Tibial artery (tissue), 4 donors: ENCODE measurements around the gene BTBD9.
A peak's percentile ranks its signal among the peaks of the same experiment; 100 is the strongest.

Source experiments
- DNase-seq, 2 donors: peaks; one replicate each; pipeline ENCODE4 v3.0.0-alpha.2; 2019
- H3K27ac ChIP-seq, 2 donors: fragments of 200-600 bp; sonication (generic) in 1 of 2; 1 replicate in 1 of 2; 2 replicates in 1 of 2; pipeline ENCODE4 v1.5.1; 2018 to 2019; ENCODE audit warnings: mild to moderate bottlenecking in 1 of 2
- H3K27me3 ChIP-seq, 2 donors: fragments of 200-600 bp; sonication (generic) in 1 of 2; one replicate each; pipeline versions ENCODE4 v1.5.1 to v1.6.0; 2016 to 2019
- H3K36me3 ChIP-seq, 3 donors: fragments of 200-600 bp; sonication (generic) in 2 of 3; one replicate each; pipeline ENCODE4 v1.5.1; 2016 to 2019; ENCODE audit warnings: mild to moderate bottlenecking in 2 of 3
- H3K4me1 ChIP-seq, 4 donors: fragments of 200-600 bp; sonication (generic) in 2 of 4; 1 replicate in 3 of 4; 2 replicates in 1 of 4; pipeline ENCODE4 v1.5.1; 2016 to 2019
- H3K4me3 ChIP-seq, 2 donors: fragments of 200-600 bp; sonication (generic) in 1 of 2; 1 replicate in 1 of 2; 2 replicates in 1 of 2; pipeline ENCODE4 v1.5.1; 2018 to 2019; ENCODE audit warnings: mild to moderate bottlenecking in 2 of 2
- H3K9me3 ChIP-seq, 3 donors: fragments of 200-600 bp; sonication (generic) in 1 of 3; one replicate each; pipeline ENCODE4 v1.5.1; 2016 to 2019
- intact Hi-C: fragments of 100-400 bp; cut with DNase I; formaldehyde crosslinking; loops from one replicate; pipeline ENCODE4 v1.15.0; 2023; ENCODE audit warnings: low total_unique reads
- TF ChIP-seq, protein P1 (sequence below), 2 experiments: fragments of 200-600 bp in 1 of 2; fragments of 450-650 bp in 1 of 2; IDR thresholded peaks; one replicate each; pipeline ENCODE4 v1.5.1; 2017 to 2019; ENCODE audit warnings: antibody characterized with exemption in 2 of 2, mild to moderate bottlenecking in 1 of 2, moderate library complexity in 1 of 2

The BTBD9 gene

DNA sequence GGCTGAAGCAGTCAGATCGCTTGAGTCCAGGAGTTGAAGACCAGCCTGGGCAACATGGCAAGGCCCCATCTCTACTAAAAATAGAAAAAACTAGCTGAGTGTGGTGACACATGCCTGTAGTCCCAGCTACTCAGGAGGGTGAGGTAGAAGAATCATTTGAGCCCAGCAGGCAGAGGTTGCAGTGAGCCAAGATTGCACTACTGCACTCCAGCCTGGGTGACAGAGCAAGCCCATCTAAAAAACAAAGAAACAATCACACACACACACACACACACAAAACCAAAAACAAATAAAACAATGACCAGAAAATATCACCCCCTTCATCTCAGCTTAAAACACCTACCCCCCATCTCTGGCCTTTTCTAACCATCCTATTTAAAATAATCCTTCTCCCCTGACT is 68.0 kb downstream of the BTBD9 start:
- no peak for DNase-seq
- Histone ChIP-seq H3K4me3 (no peak overlapping the region), H3K4me1 (no peaks in the 10 kb centered on the region), H3K27me3 (no peaks in the 10 kb centered on the region), H3K27ac (no peak overlapping the region), H3K36me3 (peaks cover 0 to 10% (median 9%) of the 10 kb centered on the region in 3 donors), H3K9me3 (no peaks in the 10 kb centered on the region)
- intact Hi-C loops, result no loop called here
- TF ChIP-seq, protein P1, sequence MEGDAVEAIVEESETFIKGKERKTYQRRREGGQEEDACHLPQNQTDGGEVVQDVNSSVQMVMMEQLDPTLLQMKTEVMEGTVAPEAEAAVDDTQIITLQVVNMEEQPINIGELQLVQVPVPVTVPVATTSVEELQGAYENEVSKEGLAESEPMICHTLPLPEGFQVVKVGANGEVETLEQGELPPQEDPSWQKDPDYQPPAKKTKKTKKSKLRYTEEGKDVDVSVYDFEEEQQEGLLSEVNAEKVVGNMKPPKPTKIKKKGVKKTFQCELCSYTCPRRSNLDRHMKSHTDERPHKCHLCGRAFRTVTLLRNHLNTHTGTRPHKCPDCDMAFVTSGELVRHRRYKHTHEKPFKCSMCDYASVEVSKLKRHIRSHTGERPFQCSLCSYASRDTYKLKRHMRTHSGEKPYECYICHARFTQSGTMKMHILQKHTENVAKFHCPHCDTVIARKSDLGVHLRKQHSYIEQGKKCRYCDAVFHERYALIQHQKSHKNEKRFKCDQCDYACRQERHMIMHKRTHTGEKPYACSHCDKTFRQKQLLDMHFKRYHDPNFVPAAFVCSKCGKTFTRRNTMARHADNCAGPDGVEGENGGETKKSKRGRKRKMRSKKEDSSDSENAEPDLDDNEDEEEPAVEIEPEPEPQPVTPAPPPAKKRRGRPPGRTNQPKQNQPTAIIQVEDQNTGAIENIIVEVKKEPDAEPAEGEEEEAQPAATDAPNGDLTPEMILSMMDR (IDR thresholded peaks at IDR 0.05), result no peak

DNA sequence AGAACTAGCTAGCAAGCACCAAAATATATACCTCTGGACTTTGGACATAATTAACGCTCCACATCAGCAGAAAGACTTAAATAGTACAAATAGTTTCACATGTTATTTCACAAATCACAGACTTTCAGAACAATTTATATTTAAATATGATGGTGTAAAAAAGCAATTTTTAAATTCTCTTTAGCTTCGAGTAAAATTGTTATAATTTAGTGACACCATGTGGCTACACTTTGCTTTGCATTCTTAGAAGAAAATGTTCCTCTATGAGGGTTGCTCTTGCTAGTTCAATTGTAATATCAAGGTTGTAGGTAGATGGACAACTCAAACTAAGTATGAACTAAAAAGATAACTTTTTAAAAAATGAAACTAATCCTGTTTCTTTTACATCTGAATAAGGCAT is 69.0 kb downstream of the BTBD9 start:
- DNase-seq, result no peak
- Histone ChIP-seq H3K27me3 (no peaks in the 10 kb centered on the region), H3K4me1 (no peaks in the 10 kb centered on the region), H3K9me3 (no peaks in the 10 kb centered on the region), H3K27ac (no peak overlapping the region), H3K4me3 (no peak overlapping the region), H3K36me3 (peaks cover 0 to under 1% (median 0%) of the 10 kb centered on the region in 3 donors)
- intact Hi-C loops, result no loop called here
- TF ChIP-seq, protein P1 (IDR thresholded peaks at IDR 0.05), result peak; percentile 18 to 29

DNA sequence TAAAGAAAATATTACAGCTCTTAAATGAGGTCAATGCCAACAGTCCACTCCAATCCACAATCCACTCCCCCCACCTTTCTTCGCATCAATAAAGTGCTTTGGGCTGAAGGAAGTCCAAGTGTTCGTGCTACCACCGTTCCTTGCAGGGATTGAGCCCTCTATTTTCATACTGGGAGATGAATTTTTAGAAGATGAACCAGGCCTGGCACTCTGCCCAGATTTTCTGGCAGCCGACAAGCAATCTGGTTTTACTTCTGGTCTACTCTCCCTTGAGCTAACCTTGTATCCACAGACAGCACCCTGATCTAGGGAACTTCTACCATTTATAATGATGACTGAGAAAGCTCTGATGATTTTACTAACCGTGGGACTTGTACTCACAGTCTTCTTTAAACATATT is 72.3 kb downstream of the BTBD9 start:
- peak; percentile 23 to 73 for DNase-seq
- intact Hi-C loops, result no loop called here
- TF ChIP-seq, protein P1 (IDR thresholded peaks at IDR 0.05), result no peak
- Histone ChIP-seq H3K27ac (no peak overlapping the region), H3K36me3 (no peaks in the 10 kb centered on the region), H3K9me3 (no peaks in the 10 kb centered on the region), H3K27me3 (no peaks in the 10 kb centered on the region), H3K4me1 (no peaks in the 10 kb centered on the region), H3K4me3 (no peak overlapping the region)

DNA sequence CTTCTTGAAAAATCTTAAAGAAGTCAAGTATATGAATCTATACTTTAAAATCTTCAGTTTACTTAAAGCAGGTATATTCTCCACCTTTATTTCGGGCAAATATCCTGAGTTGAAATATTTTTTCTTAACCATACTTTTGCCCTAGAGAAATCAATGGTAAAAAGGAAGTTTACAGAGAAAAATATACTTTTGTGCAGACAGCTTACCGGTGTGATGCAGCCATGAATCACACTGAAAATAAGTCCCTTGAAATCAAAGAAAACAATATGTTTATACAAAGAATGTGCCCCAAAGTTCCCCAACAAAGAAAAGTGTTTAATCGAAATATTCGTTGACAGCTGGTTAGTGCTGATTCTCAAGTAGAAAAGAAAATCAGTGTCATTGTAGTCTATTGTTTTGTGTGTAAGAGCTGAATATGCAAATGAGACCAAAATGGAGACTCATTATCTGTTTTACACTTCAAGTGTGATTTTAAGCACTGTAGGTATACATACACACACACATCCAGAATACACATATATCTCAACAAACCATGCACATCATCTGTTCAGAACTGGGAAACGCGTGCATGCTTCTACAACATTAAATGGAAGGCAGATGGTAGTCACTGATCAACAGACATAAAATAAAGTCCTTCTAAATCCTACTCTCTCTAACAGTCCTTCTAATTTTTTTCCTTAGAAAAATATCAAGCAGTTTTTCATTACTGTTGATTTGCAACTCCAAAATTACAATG is 73.3 kb downstream of the BTBD9 start:
- H3K9me3 ChIP-seq, result no peaks in the 10 kb centered on the region
- no peak overlapping the region for H3K27ac ChIP-seq
- TF ChIP-seq, protein P1 (IDR thresholded peaks at IDR 0.05), result no peak
- H3K4me1 ChIP-seq, result no peaks in the 10 kb centered on the region
- H3K27me3 ChIP-seq, result no peaks in the 10 kb centered on the region
- intact Hi-C loops, result no loop called here
- no peak overlapping the region for H3K4me3 ChIP-seq
- DNase-seq, result no peak
- no peaks in the 10 kb centered on the region for H3K36me3 ChIP-seq

DNA sequence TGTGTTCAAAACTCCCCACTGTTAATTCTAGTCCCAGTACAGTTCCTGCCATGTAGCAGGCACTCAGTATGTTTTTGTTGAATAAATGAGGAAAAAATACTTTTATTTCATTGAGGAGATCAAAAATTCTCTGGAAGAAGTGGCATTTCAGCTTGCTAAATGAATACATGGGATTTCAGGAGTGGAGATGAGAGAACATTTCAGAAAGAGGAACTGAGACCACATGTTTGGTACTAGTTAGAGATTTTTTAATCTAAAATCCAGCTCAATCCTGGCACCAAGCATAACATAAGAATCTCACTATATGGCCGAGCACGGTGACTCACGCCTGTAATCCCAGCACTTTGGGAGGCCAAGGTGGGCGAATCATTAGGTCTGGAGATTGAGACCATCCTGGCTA is 75.4 kb downstream of the BTBD9 start:
- H3K4me3 ChIP-seq, result no peak overlapping the region
- H3K27ac ChIP-seq, result no peak overlapping the region
- H3K9me3 ChIP-seq, result no peaks in the 10 kb centered on the region
- intact Hi-C loops, result no loop called here
- H3K27me3 ChIP-seq, result no peaks in the 10 kb centered on the region
- no peaks in the 10 kb centered on the region for H3K36me3 ChIP-seq
- TF ChIP-seq, protein P1 (IDR thresholded peaks at IDR 0.05), result no peak
- no peaks in the 10 kb centered on the region for H3K4me1 ChIP-seq
- no peak for DNase-seq
